KOPT-K1 (cell line): ENCODE results near the gene AVPI1.
"Not testable (repeated sequence)": the region's sequence is repeated elsewhere in the genome, so short reads cannot be mapped to it uniquely, and the experiment has no call there.

ENCODE experiments used
- H3K27ac ChIP-seq: fragments of 200-600 bp; sonication (generic); 2 replicates; pipeline ENCODE4 v1.5.1; 2016; ENCODE audit warnings: antibody characterized with exemption, mild to moderate bottlenecking, low read depth, low read length; ENCODE audit not compliant: poor library complexity, severe bottlenecking
- H3K36me3 ChIP-seq: fragments of 200-600 bp; sonication (generic); 2 replicates; pipeline ENCODE4 v1.5.1; 2017; ENCODE audit warnings: antibody characterized with exemption, mild to moderate bottlenecking, low read length, moderate library complexity; ENCODE audit not compliant: insufficient read depth
- H3K9me3 ChIP-seq: fragments of 200-600 bp; sonication (generic); 2 replicates; pipeline ENCODE4 v1.5.1; 2017; ENCODE audit warnings: antibody characterized with exemption, low read length, mild to moderate bottlenecking; ENCODE audit not compliant: insufficient read depth, poor library complexity, severe bottlenecking

AVPI1 gene

DNA sequence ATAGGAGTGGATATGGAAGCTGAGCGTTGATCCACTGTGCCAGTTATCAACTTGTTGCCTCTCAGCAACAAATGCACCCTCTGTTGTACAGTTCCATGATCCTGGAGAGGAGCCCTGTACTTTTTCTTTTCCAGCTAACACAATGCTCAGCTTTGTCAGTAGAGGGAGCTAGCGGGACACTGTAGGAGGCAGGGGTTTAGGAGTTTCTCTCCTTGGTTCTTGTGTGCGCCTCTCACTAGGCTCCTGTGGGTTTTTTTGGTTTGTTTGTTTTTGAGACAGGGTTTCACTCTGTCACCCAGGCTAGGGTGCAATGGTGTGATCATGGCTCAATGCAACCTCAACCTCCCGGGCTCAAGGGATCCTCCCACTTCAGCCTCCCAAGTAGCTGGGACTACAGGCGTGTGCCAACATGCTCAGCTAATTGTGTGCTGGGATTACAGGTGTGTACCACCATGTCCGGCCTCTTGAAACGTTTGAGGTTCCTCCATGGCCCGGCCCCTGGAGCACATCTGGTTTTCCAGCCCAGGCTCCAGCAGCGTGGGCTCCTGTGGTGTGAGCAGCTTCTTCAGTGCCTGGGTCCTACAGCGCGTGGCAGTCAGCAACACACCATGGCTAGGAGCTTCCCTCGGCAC, 14.5 kb upstream of the AVPI1 start:
- no peaks in the 10 kb centered on the region for H3K36me3 ChIP-seq
- no peaks in the 10 kb centered on the region for H3K9me3 ChIP-seq

DNA sequence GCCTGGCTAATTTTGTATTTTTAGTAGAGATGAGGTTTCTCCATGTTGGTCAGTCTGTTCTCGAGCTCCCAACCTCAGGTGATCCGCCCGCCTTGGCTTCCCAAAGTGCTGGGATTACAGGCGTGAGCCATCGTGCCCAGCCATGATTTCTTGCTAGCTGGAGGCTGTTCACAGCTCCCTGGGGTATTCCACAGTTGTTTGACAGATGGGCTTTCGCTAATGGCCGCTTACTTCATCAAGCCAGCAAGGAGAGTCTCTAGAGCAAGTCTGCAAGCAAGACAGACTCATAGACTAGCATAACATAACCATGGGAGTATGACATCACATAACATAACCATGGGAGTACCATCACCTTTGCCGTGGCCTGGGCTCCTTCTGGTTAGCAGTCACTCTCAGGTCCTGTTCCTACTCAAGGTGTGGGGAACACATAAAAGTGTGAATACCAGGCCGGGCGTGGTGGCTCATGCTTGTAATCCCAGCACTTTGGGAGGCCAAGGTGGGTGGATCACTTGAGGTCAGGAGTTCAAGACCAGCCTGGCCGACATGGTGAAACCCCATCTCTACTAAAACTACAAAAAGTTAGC, 11.1 kb upstream of the AVPI1 start:
- H3K9me3 ChIP-seq, result not testable (repeated sequence)

More for the DNA sequence above, 14.5 kb upstream of the AVPI1 start:
- H3K27ac ChIP-seq, result no peak overlapping the region

DNA sequence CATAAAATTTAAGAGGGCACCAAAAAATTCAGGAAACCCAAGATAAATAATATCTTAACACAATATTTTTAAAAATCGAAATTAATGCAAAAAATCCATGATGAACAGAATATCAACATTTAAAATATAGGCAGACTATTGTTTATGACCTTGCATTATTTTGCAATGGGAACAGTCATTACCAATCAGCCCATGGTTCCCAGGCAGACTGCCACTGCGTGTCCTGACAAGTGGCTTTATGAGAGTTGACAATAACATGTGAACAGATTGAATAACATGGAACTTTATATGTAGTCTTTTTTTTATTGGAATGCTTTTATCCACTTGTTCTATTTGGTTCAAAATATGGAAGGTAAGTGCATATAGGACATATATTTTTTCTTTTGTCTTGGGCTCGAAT, 3.1 kb upstream of the AVPI1 start:
- Histone ChIP-seq H3K27ac (no peak overlapping the region), H3K9me3 (no peaks in the 10 kb centered on the region), H3K36me3 (no peaks in the 10 kb centered on the region)

More for the DNA sequence above, 11.1 kb upstream of the AVPI1 start:
- H3K36me3 ChIP-seq, H3K27ac ChIP-seq: not testable (repeated sequence)

DNA sequence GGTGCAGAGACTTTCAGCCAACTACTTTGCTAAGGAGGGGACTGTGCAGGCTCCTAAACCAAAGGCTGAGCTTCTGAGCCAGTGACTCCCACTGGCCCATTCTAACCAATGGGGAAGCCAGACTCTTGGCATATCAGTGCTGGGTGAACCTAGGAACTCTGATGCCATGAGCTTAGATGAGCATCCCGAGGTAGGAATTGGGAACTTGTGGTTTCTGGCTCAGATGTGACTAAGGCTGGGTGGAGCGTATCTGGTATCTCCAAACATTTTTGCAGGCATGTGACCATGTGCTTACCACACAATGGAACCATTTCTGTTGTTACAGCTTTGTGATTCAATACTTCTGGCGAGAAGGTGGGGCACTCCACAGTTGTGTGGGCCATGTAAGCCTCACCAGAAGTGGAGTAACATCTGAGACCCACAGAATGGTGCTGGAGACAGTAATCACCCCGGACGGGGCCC, 2.5 kb upstream of the AVPI1 start:
- Histone ChIP-seq H3K27ac (no peak overlapping the region), H3K9me3 (no peaks in the 10 kb centered on the region), H3K36me3 (no peaks in the 10 kb centered on the region)

DNA sequence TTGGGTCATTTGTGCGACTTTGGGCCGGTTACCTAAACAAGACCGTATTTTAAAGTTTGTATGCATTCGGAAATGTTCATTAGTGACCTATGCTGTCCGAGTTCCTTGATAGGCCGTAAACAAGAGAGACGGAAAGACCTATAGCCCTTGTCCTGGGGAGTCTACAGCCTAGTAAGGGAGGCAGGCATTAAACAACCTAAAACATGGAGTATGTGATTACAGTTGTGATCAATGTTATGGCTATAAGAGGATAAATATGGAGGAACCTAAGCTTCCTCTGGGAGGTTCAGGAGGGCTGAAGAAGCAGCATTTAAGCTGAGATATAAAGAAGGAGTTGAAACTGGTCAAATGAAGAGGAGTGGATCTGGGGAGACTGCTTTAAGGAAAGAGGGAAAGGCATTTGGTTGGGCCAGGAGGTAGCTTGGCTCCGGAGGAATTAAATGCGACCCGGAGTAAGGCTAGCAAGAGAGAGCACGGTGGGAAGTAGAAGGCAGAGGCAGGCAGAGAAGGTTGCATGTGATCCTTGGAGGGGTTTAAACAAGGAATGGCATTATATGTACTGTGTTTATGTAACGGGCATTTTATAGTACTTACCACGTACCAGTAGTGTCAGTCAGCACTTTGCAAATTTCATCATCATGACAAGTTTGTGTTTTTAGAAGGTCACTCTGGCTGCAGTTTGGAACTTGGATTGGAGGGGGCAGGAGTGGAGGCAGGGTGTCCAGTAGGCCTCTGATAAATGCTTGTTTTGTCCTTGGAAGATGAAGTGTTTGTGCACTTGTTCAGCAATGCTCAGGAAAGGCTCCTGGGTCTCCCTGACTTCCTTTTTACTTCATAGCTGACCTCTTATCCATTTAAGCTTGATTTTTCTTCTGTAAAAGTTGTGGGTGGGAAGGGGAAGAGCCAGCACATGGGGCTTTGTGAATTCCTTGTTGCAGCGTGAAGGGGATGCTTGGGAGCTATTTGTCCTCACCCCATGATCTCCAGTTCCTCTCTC, 1.0 kb upstream of the AVPI1 start:
- Histone ChIP-seq H3K9me3 (no peaks in the 10 kb centered on the region), H3K27ac (peak overlapping the region; percentile 48), H3K36me3 (no peaks in the 10 kb centered on the region)

DNA sequence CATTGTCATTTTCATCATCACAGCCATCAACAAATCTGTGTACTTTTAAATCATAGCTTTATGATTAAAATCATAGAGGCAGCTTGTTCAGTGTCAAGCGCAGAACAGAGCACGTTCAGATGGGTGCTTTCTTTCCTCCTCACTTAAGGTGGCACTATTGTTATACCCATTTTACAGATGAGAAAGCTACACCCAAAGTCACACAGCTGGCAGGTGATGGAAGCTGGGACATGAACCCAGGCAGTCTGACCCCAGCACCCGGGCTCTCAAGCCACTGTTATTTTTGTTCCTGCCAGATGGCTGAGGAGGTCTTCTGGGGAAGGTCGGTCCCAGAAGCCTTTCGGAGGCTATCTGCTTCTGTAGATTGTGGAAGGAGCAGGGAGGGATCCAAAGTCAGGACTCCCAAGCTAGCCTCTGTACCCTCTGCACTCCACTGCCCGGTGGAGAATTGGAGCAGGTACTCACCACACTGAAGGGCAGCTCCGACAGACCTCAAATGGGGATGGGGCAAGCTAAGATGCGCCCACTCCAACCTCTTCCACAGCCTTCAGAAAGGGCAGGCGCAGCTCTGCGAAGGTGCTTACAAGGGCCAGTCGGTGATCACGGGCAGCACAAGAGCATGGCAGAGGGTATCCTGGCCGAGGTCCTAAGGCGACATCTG, 610 bp downstream of the AVPI1 start:
- no peaks in the 10 kb centered on the region for H3K9me3 ChIP-seq
- peak overlapping the region; percentile 2 for H3K27ac ChIP-seq
- no peaks in the 10 kb centered on the region for H3K36me3 ChIP-seq

DNA sequence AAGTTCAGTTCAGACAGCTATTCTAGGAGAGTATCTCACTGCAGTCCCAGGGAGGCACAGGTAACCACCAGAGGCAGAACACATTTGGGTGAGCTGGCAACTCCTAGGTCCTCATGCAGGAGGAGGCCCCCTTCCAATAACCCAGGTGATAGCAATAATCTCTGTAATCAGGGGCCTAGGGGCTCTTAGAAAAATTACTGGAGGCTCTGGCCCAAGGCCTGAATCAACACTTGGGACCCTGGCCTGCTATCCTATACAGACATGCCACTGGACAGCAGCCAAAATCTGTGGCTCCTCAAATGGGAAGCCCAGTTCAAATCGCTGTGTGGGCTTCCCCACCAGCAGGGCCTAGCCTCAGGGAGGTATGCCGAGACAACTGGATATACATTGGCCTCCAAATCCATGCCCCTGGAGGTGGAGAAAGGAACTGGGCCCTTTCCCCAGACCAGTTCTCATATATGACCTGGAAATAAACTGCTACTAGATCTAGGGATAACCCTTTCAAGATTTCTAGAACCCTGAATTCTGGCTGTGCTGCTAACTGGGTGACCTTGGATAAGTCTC, 1.6 kb downstream of the AVPI1 start:
- H3K27ac ChIP-seq, result no peak overlapping the region
- H3K9me3 ChIP-seq, result no peaks in the 10 kb centered on the region
- H3K36me3 ChIP-seq, result no peaks in the 10 kb centered on the region

DNA sequence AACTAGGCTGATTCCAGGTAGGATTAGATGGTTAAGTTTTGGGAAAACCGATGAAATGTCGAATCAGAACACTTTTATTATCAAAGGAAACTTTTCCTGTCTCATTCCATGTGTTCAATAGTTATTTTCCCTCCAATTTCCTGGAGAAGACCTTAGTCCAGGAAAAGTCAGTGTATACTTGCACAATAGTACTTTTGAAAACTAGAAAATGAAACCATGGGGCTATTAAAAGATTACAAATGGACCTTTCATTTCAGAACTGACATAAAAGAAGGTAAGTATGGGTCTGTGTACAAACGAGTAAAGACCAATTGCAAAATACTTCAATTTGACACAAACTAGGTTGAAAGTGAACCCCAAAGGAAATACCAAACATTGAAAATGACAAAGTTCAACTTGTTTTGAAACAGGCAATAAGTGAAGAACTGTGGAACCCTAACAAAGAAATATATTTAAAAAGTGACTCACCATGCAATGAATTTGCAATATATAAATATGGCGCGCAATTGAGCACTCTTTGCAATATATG, 2.1 kb downstream of the AVPI1 start:
- H3K36me3 ChIP-seq, result no peaks in the 10 kb centered on the region
- no peaks in the 10 kb centered on the region for H3K9me3 ChIP-seq
- H3K27ac ChIP-seq, result no peak overlapping the region

DNA sequence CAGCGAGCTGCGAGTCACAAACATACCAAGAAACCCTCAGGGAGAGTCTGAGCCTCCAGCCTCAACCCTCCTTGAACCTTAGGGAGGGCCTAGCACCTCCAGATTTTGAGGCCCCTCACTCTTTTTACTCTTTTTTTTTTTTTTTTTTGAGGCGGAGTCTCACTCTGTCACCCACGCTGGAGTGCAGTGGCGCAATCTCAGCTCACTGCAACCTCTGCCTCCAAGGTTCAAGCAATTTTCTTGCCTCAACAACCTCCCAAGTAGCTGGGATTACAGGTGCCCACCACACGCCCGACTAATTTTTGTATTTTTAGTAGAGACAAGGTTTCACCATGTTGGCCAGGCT, 2.7 kb downstream of the AVPI1 start:
- not testable (repeated sequence) for H3K36me3 ChIP-seq, H3K27ac ChIP-seq, H3K9me3 ChIP-seq

DNA sequence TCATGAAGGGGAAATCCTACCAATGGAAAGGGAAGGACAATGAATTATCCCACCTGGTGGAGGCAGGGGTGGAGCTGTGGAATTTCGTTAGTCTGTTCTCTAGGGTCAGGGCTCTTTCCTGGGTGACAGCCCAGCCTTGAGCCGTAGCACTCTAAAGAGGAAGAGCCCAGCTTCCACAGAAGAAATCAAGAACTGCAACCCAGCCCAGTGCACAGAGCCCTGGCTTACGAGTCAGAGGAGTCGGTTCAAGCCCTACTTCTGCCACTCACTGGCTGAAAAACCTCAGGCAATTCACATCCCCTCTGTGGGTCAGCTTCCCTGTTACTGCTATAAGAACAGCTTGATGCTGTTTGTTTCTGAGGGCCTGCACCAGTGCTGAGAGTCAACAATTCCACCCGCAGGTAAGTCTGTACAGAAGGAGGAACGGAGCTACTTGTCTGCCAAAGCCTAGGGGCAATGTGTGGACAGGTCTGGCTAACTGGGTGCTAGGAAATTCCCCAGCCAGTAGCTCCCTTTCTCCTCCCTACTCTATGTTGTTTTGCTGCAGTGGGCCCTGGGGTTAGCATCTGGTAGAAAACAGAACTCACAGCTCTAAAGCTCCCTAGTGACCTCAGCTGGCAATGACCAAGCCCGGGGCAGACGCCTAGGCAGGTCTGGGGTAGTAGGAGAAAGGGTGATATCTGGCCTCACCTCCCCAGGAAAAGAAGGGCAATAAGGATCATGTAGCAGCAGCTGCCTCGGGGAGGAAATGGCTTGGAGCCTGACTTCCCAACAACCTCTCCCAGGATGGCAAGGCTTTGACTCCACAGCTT, 3.3 kb downstream of the AVPI1 start:
- Histone ChIP-seq H3K27ac (no peak overlapping the region), H3K36me3 (no peaks in the 10 kb centered on the region), H3K9me3 (no peaks in the 10 kb centered on the region)

DNA sequence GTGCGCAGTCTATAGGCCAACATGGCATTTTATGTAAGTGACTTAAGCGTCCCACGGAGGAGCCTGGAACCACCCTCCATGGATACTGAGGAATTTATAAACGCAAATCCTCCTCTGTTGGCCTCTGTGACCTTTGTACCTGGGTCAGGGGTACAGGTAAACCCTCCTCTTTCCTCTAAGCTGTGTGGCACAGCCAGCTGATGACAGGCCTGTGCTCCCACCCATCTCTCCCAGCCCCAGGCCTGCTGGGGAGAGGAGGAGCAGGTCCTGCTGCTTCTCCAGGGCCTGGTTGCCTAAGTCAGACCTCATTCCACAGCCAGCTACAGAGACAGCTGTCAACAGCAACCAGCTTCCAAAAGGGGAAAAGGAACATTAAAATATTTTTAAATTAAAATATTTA, 5.0 kb downstream of the AVPI1 start:
- no peaks in the 10 kb centered on the region for H3K9me3 ChIP-seq
- no peaks in the 10 kb centered on the region for H3K36me3 ChIP-seq
- no peak overlapping the region for H3K27ac ChIP-seq

DNA sequence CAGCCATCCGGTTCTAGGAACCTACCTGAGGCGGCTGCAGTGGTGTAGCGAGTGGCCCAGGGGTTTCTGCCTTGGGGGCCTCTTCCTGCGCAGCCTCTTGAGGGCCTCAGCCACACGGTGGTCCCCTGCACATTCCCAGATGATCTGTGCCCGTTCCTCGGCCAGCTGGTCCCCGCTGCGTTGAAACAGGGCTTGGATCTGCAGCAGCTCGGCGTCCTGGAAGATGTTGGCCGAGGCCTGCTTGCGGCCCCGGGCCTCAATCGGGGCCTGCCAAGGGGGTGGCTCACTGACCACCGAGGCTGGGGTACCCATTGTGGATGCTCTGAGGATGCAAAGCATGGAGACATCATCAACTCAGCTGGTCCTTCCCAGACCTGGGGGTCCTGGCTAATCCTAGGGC, 7.4 kb downstream of the AVPI1 start:
- Histone ChIP-seq H3K36me3 (peaks cover 17% of the 10 kb centered on the region; the same call in 1 of the 2 replicates), H3K27ac (no peak overlapping the region), H3K9me3 (no peaks in the 10 kb centered on the region)

DNA sequence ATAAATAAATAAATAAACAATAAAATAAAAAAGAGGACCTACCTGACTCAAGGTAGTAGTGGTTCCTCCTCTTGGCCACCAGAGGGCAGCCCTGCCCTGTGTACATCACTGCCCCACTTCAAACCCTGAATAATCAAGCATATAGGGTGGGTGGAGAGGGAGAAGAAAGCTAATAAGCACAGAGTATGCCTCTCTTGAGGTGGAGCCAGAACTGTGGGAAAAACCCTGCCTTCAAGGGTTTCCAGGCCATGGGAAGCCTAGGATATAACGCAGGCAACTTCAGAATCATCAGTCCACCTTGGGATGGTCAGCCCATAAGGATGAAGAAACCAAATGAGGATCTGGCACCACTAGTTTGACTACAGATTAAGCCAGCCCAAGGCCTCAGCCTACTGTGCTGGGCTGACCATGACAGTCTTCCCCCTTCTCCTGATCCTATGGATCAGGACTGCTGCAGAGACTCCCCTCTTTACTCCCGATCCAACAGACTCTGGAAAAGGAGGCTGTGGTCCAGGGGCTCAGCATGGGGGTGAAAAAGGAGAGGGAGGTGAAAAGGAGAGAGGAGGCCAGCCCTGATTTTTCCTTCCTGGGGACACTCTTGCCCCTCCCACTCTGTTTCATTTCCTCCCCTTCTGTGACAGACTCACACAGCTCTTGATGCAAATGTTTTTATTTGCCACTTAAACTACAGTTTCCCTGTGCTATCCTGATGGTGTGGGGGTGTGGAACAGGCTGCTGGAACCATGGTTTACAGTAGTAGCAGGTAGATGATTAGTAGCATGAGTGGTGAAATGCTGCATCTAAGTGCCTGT, 10.1 kb downstream of the AVPI1 start:
- H3K36me3 ChIP-seq, result peaks cover 31% of the 10 kb centered on the region
- no peak overlapping the region for H3K27ac ChIP-seq
- H3K9me3 ChIP-seq, result no peaks in the 10 kb centered on the region
